ENCODE data around the gene HDAC10. TPM values are rescaled to one million over a fixed set of nuclear protein-coding genes. Genes with fewer than 3 reads are reported as not detected.

Gene HDAC10
- total RNA-seq, 2 donors from 2014 or later = 14.1 to 23.6 TPM

GRCh38 chr22:50201191-50202129 lies 49.6 kb downstream of the HDAC10 start:
- intact Hi-C loops (cut with DNase I) = no loop called here
- no peak for DNase-seq (ENCODE audit: low spot score)

GRCh38 chr22:50200461-50201190 lies 50.4 kb downstream of the HDAC10 start, which contains the start of gene SELENOO:
SELENOO (plus strand) TSS chr22:50201011; CDS start chr22:50201037, 26 bp downstream.
- intact Hi-C loops (cut with DNase I) = no loop called here
- DNase-seq (ENCODE audit: low spot score) = peak; percentile 97

- intact Hi-C loops (cut with DNase I) = no loop called here
- no peak for DNase-seq (ENCODE audit: low spot score)
Observed at GRCh38 chr22:50199829-50200460, 51.1 kb downstream of the HDAC10 start.

- intact Hi-C loops (cut with DNase I) = no loop called here
- no peak for DNase-seq (ENCODE audit: low spot score)
Observed at GRCh38 chr22:50199251-50199721, 51.8 kb downstream of the HDAC10 start.

- intact Hi-C loops (cut with DNase I) = no loop called here
- no peak for DNase-seq (ENCODE audit: low spot score)
Observed at GRCh38 chr22:50198624-50199017, 52.4 kb downstream of the HDAC10 start.

GRCh38 chr22:50197856-50198623 lies 53.0 kb downstream of the HDAC10 start:
- intact Hi-C loops (cut with DNase I) = no loop called here
- DNase-seq (ENCODE audit: low spot score) = no peak

GRCh38 chr22:50197000-50197800 lies 53.9 kb downstream of the HDAC10 start:
- no peak for DNase-seq (ENCODE audit: low spot score)
- intact Hi-C loops (cut with DNase I) = no loop called here

GRCh38 chr22:50196256-50196655 lies 54.8 kb downstream of the HDAC10 start:
- intact Hi-C loops (cut with DNase I) = no loop called here
- DNase-seq (ENCODE audit: low spot score) = no peak

Other genes with a start within 250 kb of the HDAC10 start
- gene IL17REL, start 238.5 kb downstream of the HDAC10 start, total RNA-seq = not detected
- gene TTLL8, start 193.0 kb downstream of the HDAC10 start, total RNA-seq = not detected
- under 1 TPM; 0.19 to 0.28 TPM for gene MLC1, start 165.8 kb downstream of the HDAC10 start, total RNA-seq
- under 1 TPM; 0.43 to 0.56 TPM for gene MOV10L1, start 161.3 kb downstream of the HDAC10 start, total RNA-seq
- under 1 TPM; 0.19 to 0.23 TPM for gene PANX2, start 80.5 kb downstream of the HDAC10 start, total RNA-seq
- gene TRABD, start 65.4 kb downstream of the HDAC10 start, total RNA-seq = 10 to 100 TPM; 18.3 to 20.5 TPM
- 10 to 100 TPM; 10.8 to 11.9 TPM for gene SELENOO, start 50.3 kb downstream of the HDAC10 start, total RNA-seq
- 10 to 100 TPM; 20.6 to 23.4 TPM for gene TUBGCP6, start 6.2 kb downstream of the HDAC10 start, total RNA-seq
- gene MAPK12, start 10.4 kb upstream of the HDAC10 start, total RNA-seq = 10 to 100 TPM; 10.4 to 13.2 TPM
- gene MAPK11, start 19.1 kb upstream of the HDAC10 start, total RNA-seq = 10 to 100 TPM; 11.5 to 11.6 TPM
- gene PLXNB2, start 56.4 kb upstream of the HDAC10 start, total RNA-seq = 100 to 1,000 TPM; 108 to 125 TPM
- 1 to 10 TPM; 2.1 to 2.5 TPM for gene DENND6B, start 75.7 kb upstream of the HDAC10 start, total RNA-seq
- gene PPP6R2, start 92.1 kb upstream of the HDAC10 start, total RNA-seq = 10 to 100 TPM; 35.3 to 36.0 TPM
- 10 to 100 TPM; 58.5 to 83.8 TPM for gene SBF1, start 223.8 kb upstream of the HDAC10 start, total RNA-seq
- gene ADM2, start 230.3 kb upstream of the HDAC10 start, total RNA-seq = under 1 TPM; 0.14 to 0.56 TPM
- not detected for gene MIOX, start 235.6 kb upstream of the HDAC10 start, total RNA-seq